GM18526 (cell line): ENCODE data around the gene ECM1.

Experiments used
- POLR2A ChIP-seq: IDR thresholded peaks from 3 replicates; pipeline ENCODE4 v1.6.1; 2011; ENCODE audit not compliant: insufficient read length; ENCODE audit errors: extremely low read depth

ECM1 gene

DNA sequence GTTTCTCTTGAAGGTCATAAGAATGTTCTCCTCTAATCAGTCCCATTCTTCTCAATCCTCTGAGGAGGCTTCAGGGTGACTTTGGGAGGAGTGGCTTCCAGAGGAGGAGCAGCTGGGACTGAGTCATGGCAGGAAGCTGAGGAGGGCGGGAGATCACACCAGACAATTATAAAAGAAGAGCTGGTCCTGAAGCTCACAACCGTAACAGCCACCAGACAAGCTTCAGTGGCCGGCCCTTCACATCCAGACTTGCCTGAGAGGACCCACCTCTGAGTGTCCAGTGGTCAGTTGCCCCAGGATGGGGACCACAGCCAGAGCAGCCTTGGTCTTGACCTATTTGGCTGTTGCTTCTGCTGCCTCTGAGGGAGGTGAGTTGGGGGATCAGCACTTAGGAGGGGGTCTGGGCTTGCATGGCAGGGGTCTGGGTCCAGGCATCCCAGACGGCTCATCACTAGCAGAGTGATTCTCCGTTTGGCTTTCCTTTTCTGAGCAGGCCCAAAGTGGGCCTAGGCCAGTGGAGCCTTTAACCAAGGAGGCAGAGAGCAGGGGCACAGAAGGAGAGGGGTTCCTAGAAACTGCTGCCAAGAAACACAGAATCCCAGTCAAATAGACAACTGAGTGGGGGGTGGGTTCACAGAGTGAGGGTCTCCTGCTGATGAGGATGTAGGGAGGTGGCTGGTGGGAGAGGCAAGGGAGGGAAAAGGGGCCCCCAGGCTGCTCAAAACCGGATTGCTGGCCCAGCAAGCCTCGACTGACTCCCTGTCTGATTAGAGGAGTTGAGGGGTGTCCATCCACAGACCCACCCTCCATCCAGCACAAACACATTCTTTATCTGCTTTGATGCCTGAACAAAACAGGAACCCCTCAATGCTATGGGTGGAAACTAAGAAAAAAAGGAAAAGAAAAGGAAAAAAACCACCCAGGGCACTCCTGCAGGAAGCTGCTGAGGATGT is at the start of gene ECM1:
TSS of gene ECM1 (plus strand) at position 198 of the 953 bp plus-strand sequence. CDS start at position 299, 101 bp downstream.
- TF ChIP-seq POLR2A: no peak

- no peak for TF ChIP-seq POLR2A
Measured at GRCh38 chr1:150464422-150464826, 43.5 kb upstream of the ECM1 start.

DNA sequence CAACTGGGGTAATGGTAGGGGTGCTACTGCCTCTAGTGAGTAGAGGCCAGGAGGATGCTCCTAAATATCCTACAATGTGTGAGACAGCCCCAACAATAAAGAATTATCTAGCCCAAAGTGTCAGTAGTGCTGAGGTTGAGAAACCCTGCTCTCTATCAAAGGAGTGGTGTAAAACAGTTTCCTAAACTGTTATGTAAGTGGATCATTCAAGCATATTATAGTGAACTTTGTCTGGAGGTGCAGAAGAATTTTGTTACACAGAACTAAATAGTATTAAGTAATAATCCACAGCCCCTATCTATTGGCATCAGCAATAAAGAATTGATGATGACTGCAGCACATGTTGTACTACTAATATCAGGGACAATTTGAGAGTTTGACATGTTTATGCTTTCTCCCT is 40.9 kb upstream of the ECM1 start:
- no peak for TF ChIP-seq POLR2A

GRCh38 chr1:150469291-150469690 is 38.6 kb upstream of the ECM1 start:
- no peak for TF ChIP-seq POLR2A

DNA sequence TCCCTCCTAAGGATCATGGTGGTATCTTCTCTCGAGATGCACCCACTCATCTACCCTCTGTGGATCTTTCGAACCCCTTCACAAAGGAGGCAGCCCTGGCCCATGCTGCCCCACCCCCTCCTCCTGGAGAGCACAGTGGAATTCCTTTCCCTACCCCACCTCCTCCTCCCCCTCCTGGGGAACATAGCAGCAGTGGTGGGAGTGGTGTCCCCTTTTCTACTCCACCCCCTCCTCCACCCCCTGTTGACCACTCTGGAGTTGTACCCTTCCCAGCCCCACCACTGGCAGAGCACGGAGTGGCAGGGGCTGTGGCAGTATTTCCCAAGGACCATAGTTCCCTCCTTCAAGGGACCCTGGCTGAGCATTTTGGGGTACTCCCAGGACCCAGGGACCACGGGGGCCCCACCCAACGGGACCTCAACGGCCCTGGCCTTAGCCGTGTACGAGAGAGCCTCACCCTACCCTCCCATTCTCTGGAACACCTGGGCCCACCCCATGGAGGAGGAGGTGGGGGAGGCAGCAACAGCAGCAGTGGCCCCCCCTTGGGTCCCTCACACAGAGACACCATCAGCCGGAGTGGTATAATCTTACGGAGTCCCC is 35.2 kb upstream of the ECM1 start:
- TF ChIP-seq POLR2A: no peak

DNA sequence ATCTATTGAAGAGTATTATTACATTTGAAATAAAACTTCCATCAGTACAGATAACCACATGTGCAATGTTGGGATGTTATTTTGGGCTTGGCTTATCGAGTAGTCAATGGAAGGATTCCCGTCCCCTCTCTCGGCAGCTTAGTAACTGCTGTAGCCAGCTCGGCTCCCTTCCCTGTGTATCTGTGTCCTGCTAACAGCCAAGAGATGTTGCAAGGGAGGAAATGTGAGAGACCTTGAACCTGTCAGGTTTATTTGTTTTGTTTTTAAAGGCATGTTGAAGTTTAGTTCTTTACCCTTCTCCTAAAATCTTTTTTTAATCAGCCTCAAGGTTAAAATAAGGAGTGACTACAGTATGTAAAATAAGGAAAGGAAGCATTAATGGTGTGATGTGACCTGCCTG is 34.2 kb upstream of the ECM1 start:
- TF ChIP-seq POLR2A: no peak

DNA sequence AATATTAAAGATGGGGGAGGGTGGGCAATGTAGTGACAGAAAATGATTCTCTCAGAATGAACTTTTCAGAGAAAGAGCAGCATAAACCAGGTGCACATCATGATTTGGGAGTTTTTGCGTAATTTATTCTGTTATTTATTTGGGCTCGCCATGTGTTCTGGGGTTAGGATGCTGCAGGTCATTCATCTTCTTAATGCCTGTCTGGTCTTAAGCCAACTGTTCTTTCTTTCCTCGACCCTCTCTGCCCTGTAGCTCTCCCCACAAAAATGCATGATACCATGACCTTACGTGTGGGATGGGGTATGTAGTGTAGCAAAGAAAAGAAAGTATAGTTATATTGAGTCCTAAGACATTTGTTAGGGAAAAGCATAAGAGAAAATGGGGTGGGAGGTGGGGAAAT is 33.0 kb upstream of the ECM1 start:
- TF ChIP-seq POLR2A: no peak

- TF ChIP-seq POLR2A: no peak
Measured at GRCh38 chr1:150476754-150477153, 31.2 kb upstream of the ECM1 start.

GRCh38 chr1:150477320-150477719 is 30.6 kb upstream of the ECM1 start:
- no peak for TF ChIP-seq POLR2A

GRCh38 chr1:150477733-150478132 is 30.2 kb upstream of the ECM1 start:
- TF ChIP-seq POLR2A: no peak

- no peak for TF ChIP-seq POLR2A
Measured at GRCh38 chr1:150479370-150479769, 28.5 kb upstream of the ECM1 start.

- TF ChIP-seq POLR2A: no peak
Measured at GRCh38 chr1:150479927-150480352, 28.0 kb upstream of the ECM1 start.

GRCh38 chr1:150484431-150484830 is 23.5 kb upstream of the ECM1 start:
- no peak for TF ChIP-seq POLR2A

GRCh38 chr1:150484861-150485260 is 23.0 kb upstream of the ECM1 start:
- TF ChIP-seq POLR2A: no peak

GRCh38 chr1:150486966-150487762 is 20.7 kb upstream of the ECM1 start, which contains the start of gene TARS2:
Gene TARS2, plus strand, starts transcription at chr1:150487419. Its CDS starts 32 bp downstream, at chr1:150487451.
- peak; percentile 90 for TF ChIP-seq POLR2A
